A549 (cell line): ENCODE data around the gene PIP5KL1.

Experiments used
- CTCF ChIP-seq: fragments of >200 bp; sonication (Bioruptor Twin); formaldehyde crosslinking; IDR thresholded peaks from 3 replicates; pipeline ENCODE4 v1.5.1; 2016
- ELK1 ChIP-seq: fragments of 150-350 bp; IDR thresholded peaks from 2 replicates; pipeline ENCODE4 v1.6.1; 2014; ENCODE audit warnings: low read depth, mild to moderate bottlenecking, low read length
- EP300 ChIP-seq, 2 experiments: fragments of >200 bp; sonication (Bioruptor Twin); formaldehyde crosslinking; IDR thresholded peaks; 2 replicates in 1 of 2; 3 replicates in 1 of 2; pipeline ENCODE4 v1.6.1; 2016 to 2017
- FOSB ChIP-seq: fragments of 250-450 bp; sonication (Bioruptor Pico); IDR thresholded peaks from 2 replicates; pipeline ENCODE4 v1.5.0; 2020; ENCODE audit warnings: mild to moderate bottlenecking, moderate library complexity
- PBX3 ChIP-seq: IDR thresholded peaks from 2 replicates; pipeline ENCODE4 v1.6.1; 2012
- RAD21 ChIP-seq, 2 experiments: fragments of >200 bp in 1 of 2; sonication (Bioruptor Twin) in 1 of 2; formaldehyde crosslinking in 1 of 2; IDR thresholded peaks in 1 of 2; conservative IDR thresholded peaks in 1 of 2; 2 replicates in 1 of 2; 3 replicates in 1 of 2; pipeline ENCODE4 v1.6.1; 2012 to 2018; ENCODE audit warnings: inconsistent platforms in 1 of 2
- RCOR1 ChIP-seq: fragments of 150-350 bp; IDR thresholded peaks from 2 replicates; pipeline ENCODE4 v1.6.1; 2014; ENCODE audit warnings: antibody characterized with exemption, low read length, low read depth
- SMC3 ChIP-seq: fragments of >200 bp; sonication (Bioruptor Twin); formaldehyde crosslinking; IDR thresholded peaks from 3 replicates; pipeline ENCODE4 v1.6.1; 2018; ENCODE audit warnings: inconsistent platforms

DNA sequence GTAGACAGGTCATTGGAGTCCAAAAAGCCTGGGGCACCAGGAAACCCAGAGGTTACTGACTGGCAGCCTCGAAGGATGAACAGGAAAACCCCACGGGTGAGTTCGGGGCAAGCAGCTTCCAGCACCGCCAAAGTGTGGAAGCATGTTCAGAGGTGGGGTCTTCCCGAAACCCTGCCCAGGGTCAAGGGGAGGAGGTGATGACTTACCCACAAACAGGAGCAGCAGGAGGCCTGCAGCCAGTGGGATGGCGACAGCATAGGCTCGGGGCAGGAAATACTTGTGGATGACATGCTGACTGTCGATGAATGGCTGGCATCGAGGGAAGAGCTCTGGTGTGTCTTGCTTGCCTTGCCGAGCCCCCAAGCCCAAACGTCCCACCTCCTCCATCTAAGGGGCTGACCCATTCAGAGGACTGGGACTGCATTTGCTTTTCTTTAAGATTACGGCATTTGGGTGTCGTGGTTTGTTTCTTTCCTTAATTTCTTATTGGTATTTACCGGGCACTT, 5.8 kb upstream of the PIP5KL1 start:
- TF ChIP-seq FOSB: no peak
- no peak for TF ChIP-seq EP300 (IDR thresholded peaks at IDR 0.05)
- no peak for TF ChIP-seq RAD21 (conservative IDR thresholded peaks at IDR 0.05 in 1 of 2, IDR thresholded peaks at IDR 0.05 in 1 of 2)
- TF ChIP-seq RCOR1: no peak
- no peak for TF ChIP-seq CTCF
- TF ChIP-seq SMC3: no peak
- no peak for TF ChIP-seq ELK1
- TF ChIP-seq PBX3: no peak
